ENCODE measurements around the gene ADGRV1.
"Not testable (repeated sequence)": the region's sequence is repeated elsewhere in the genome, so short reads cannot be mapped to it uniquely, and the experiment has no call there.

The ADGRV1 gene

DNA sequence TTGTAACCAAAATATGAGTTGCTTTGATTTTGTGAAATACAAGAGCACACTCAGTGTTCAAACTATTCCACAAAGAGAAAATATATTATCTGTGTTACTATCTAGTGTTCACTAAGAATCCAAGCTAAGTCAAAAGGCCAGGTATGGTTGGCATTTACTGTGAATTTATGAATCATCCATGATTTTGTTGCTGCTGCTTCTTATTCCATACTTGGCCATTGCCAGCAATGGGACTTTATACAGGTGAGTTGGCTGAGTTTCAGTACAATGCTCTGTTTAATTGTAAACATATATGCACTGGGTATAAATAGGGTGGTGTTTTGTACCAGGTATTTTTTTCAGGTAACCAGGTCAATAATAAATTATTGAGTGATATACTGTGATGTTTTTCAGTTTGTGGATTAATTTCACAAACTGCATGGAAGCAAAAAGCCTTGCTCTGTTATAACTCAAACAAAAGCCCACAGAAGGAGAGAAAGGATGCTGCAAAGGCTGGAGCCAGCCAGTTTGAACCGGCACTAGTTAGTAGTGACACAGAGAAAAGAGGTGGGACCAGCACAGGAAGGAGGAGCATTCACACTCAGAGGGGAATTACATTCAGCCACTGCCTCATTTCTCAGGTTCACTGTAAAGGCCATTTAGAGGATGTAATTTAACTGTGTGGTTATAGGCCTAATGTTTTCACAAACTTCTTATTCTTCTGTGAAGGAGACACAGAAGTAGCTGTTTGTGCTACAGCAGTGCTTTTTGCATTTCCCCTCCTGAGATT is 381.8 kb downstream of the ADGRV1 start:
- DNase-seq (ENCODE audit: low read depth) = no peak

- DNase-seq (ENCODE audit: low read depth) = no peak
These were observed 382.6 kb downstream of the ADGRV1 start for GRCh38 chr5:90941002-90941720.

DNA sequence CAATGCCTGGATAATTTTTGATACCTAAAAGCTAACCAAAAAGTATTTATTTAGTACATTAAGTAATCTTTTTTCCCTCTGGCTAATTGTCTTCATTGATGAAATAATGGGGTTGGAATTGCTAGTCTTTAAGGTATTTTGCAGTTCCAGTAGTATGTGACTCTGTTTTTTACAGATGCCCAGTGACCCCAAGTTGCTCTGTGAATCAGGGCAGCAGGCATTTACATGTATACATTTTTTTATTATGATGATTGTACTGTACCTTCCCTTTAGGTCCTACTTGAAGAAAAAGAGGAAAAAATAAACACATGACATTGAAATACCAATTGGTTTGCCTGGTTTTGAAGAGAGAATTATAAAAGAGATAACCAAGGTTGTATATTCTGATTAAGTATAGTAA is 385.5 kb downstream of the ADGRV1 start:
- no peak for DNase-seq (ENCODE audit: low read depth)

- DNase-seq (ENCODE audit: low read depth) = no peak
These were observed 389.1 kb downstream of the ADGRV1 start for GRCh38 chr5:90947667-90948066.

GRCh38 chr5:90948969-90949368 is 390.4 kb downstream of the ADGRV1 start:
- no peak for DNase-seq (ENCODE audit: low read depth)

- DNase-seq (ENCODE audit: low read depth) = no peak
These were observed 391.1 kb downstream of the ADGRV1 start for GRCh38 chr5:90949469-90950358.

GRCh38 chr5:90955001-90955635 is 396.5 kb downstream of the ADGRV1 start:
- no peak for DNase-seq (ENCODE audit: low read depth)

- DNase-seq (ENCODE audit: low read depth) = no peak
These were observed 398.0 kb downstream of the ADGRV1 start for GRCh38 chr5:90956511-90957097.

- no peak for DNase-seq (ENCODE audit: low read depth)
These were observed 399.3 kb downstream of the ADGRV1 start for GRCh38 chr5:90957906-90958305.

DNA sequence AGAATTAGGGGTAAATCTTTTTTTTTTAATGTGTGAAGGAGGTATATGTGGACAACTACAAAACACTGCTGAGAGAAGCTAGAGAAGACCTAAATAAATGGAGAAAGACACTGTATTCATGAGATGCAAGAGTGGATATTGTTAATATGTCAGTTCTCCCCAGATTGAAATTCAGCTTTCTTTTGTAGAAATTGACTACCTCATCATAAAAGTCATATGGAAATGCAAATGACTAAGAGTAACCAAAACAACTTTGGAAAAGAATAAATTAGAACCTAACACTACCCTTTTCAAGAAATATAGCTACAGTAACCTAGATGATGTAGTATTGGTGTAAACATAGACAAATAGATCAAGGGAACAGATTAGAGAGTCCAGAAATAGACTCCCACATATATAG is 400.7 kb downstream of the ADGRV1 start:
- no peak for DNase-seq (ENCODE audit: low read depth)

DNA sequence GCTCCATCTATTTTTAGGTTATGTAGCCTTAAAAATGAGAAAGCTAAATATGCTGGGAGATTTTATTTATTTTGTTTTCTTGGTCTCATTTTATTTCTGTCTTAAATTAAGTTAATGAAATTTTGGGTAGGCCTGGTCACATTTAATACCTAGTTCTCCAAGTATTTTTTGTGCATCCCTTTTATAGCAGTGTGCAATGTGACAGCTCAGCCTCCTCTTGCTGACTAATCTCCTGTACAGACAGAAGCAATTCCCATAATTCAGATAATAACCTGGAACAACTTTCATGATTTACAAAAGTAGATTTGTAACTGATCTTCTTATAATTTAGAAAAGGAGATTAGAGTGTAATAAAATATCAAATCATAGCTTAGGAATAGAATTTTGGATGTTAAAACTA is 403.9 kb downstream of the ADGRV1 start:
- DNase-seq (ENCODE audit: low read depth) = no peak

DNA sequence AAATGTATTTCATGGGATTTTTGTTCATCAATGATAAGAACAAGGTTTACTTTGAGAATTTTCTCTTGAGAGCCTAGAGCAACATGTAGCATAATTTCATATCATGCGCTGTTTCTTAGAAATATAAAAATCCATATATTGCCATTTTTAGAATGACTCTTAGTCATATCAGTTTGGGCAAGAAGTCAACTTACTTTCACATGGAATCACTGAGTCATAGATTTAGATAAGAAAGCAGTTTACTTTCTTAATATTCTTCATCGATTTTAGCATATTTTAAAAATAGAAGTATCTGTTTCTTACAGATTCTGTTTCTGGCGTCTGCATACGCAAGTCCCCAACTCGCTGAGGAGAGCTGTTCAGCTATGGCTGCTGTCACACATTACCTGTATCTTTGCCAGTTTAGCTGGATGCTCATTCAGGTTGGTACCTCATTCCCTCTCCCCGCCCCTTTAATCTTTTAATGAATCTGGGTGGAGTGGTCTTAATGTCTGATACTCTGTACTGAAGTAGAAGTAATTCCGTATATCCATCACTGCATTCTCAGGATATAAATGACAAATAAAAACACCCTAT is 406.6 kb downstream of the ADGRV1 start:
- no peak for DNase-seq (ENCODE audit: low read depth)

DNA sequence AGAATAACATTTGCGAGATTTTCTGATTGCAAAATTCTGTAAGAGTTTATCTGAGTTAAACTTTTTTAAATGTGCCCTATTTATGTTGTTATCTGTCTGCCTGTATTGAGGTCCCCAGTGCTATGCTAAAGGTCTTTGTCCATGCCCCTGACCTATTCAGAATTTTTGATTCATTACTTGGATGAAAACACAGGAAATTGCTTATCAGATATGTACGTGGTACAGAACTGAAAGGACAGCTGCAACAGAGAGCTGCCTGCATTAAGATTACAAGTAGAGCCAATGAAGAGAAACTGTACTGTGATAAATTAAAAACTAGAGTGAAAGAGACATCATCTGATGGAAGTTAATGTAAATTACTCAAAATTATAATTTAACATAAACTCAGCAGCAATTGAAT is 408.8 kb downstream of the ADGRV1 start:
- DNase-seq (ENCODE audit: low read depth) = no peak

DNA sequence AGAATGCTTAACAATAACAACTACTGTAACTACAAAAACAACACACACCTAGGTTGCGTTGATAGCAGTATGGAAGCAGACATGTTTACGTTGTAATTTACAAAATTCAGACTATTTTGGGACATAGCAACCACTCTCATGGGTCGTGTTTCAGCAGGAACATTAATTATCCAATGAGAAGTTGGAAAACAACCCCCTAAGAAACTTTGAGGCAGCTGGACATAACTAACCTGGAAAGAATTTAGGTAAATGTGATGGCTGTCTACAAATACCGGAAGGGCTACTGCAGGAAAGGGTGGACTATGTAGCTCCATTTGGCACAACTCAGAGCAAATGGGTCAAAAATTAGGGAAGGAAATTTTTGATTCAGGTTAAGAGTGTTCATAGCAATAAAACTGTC is 409.3 kb downstream of the ADGRV1 start:
- DNase-seq (ENCODE audit: low read depth) = no peak

DNA sequence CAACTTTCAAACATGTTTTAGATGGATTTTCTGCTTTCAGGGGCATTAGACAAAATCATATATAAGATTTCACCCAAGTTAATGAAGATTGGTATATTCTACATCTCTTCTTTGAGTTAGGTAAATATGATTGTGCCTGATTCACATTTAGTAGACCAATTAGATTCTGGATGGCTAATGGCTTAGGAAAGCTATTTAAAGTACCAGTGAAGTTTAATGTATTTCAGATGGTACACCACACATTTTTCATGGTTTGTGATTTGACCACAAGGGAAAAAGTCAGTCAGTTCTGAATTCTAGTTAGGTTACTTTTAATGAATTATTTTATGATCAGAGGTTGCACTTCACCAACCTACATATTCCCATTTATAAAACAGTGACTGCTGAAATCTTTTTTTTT is 409.7 kb downstream of the ADGRV1 start:
- DNase-seq (ENCODE audit: low read depth) = no peak

DNA sequence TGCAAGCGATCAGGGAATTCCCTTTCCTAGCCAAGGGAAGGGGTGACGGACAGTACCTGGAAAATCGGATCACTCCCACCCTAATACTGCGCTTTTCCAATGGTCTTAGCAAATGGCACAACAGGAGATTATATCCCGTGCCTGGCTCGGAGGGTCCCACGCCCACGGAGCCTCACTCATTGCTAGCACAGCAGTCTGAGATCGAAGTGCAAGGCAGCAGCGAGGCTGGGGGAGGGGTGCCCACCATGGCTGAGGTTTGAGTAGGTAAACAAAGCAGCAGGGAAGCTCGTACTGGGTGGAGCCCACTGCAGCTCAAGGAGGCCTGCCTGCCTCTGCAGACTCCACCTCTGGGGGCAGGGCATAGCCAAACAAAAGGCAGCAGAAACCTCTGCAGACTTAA is 411.3 kb downstream of the ADGRV1 start:
- not testable (repeated sequence) for DNase-seq (ENCODE audit: low read depth)

DNA sequence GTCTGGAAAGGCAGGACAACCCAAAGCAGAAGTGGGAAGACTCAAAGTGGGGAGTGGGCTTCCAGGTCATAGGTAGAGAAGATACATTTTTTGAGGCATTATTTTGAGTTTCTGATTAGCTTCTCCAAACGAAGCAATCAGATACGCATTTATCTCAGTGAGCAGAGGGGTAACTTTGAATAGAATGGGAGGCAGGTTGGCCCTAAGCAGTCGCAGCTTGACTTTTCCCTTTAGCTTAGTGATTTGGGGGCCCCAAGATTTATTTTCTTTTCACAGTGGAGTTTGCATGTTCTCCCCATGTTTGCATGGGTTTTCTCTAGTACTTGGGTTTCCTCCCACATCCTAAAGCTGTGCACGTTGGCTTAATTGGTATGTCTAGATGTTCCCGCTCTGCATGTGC is 422.6 kb downstream of the ADGRV1 start:
- no peak for DNase-seq (ENCODE audit: low read depth)

GRCh38 chr5:90981821-90982220 is 423.2 kb downstream of the ADGRV1 start:
- no peak for DNase-seq (ENCODE audit: low read depth)

DNA sequence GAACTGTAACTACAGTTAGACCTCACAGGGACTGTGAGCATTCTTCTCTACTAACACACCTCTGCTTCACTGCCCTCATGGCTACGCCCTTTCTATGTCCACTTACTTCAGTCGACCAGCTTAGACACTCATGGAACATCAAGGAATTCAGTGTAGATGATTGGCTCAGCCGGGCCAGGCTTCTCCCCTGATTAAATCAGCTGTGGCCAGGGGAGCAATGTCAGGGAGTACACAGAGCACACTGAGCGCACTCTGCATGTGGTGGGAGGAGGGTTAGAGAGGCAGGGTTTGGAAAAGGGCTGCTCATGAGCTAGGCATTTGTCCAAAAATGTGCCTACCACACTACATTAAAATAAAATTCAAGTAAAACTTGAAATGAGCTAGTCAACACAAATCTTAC is 424.0 kb downstream of the ADGRV1 start:
- DNase-seq (ENCODE audit: low read depth) = no peak

- no peak for DNase-seq (ENCODE audit: low read depth)
These were observed 424.6 kb downstream of the ADGRV1 start for GRCh38 chr5:90983148-90983547.

DNA sequence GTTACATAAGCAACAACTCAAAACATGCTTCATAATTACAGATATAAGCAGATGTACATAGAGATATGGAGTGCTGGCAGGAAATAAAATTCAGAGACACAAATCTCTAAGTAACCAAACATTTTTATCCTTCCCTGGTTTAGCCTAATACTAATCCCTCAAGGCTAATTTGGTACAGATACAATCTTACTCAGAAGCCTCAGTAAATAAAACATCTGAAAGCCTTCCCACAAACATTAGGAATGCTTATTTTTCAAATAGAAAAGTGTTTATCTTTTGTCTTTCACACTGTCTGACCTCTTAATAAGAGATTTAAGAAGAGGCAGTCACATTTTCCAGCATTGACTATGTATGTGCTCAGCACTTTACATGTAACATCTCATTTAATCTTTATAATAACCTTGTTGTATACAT is 425.1 kb downstream of the ADGRV1 start:
- DNase-seq (ENCODE audit: low read depth) = no peak
